ENCODE measurements around the gene HES7. TPM values are rescaled to one million over a fixed set of nuclear protein-coding genes. Genes with fewer than 3 reads are reported as not detected.

The HES7 gene
- polyA plus RNA-seq, 1 of the 3 experiments (the other 2 are of a cell fraction) = 1.2 TPM

DNA sequence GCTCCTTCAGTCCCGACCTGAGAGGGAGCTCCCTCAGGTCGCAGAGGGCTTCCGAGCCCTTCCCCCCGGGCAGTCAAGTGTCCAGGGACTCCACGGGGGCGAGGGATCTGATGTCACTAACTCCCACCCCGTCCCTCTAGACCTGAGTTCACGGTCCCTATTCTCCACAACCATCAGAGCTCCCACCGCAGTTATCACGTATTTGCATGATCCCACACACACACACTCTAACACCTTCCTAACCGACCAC, 32.0 kb upstream of the HES7 start:
- Histone ChIP-seq H3K79me2 (ENCODE audit: insufficient read depth) (peaks cover 34% of the 10 kb centered on the region), H3K9me2 (no peaks in the 10 kb centered on the region), H3K4me1 (ENCODE audit: control insufficient read depth in 1 of 2, insufficient read depth in 2 of 2, low read depth in 1 of 2, low read length in 1 of 2) (peaks cover 32 to 45% of the 10 kb centered on the region in 2 experiments; a peak in 3 of 4 replicates), H3K4me3 (ENCODE audit: low read depth in 2 of 2, low read length in 1 of 2) (peak overlapping the region; percentile 54 to 78), H2AFZ (ENCODE audit: low read depth) (no peak overlapping the region; the same call in 1 of the 2 replicates), H3K36me3 (replicated peaks in 1 of 2; ENCODE audit: control insufficient read depth in 1 of 2, insufficient read depth in 2 of 2, low read length in 1 of 2) (peaks cover 11 to 17% of the 10 kb centered on the region in 2 experiments), H3K9ac (peak overlapping the region; percentile 98), H3K27ac (ENCODE audit: low read depth in 2 of 2, low read length in 1 of 2) (peak overlapping the region; percentile 40 to 95; a peak in 3 of 4 replicates), H3K9me3 (no peaks in the 10 kb centered on the region), H3F3A (replicated peaks; ENCODE audit: insufficient read depth) (peaks cover 41% of the 10 kb centered on the region), H4K20me1 (ENCODE audit: insufficient read depth) (no peaks in the 10 kb centered on the region; the same call in 1 of the 2 replicates), H3K27me3 (ENCODE audit: insufficient read depth) (no peaks in the 10 kb centered on the region), H3K4me2 (peak overlapping the region; percentile 95)
- TF ChIP-seq GABPA (IDR thresholded peaks at IDR 0.05; ENCODE audit: low read depth) (no peak), TEAD4 (IDR thresholded peaks at IDR 0.05; ENCODE audit: borderline replicate concordance, insufficient read depth) (no peak), FOSL2 (IDR thresholded peaks at IDR 0.05; ENCODE audit: borderline replicate concordance, low read depth) (no peak), RAD21 (IDR thresholded peaks at IDR 0.05; ENCODE audit: low read length) (no peak), MEF2A (IDR thresholded peaks at IDR 0.05; ENCODE audit: borderline replicate concordance, low read depth) (no peak), GATA2 (CRISPR knock-in tag; IDR thresholded peaks at IDR 0.05) (no peak), EP300 (IDR thresholded peaks at IDR 0.05; ENCODE audit: borderline replicate concordance in 1 of 2, low read depth in 1 of 2, low read length in 1 of 2) (no peak), YY1 (IDR thresholded peaks at IDR 0.05; ENCODE audit: low read depth) (no peak), JUND (IDR thresholded peaks at IDR 0.05) (no peak), FOXJ3 (CRISPR knock-in tag; IDR thresholded peaks at IDR 0.05) (no peak)
- TF ChIP-seq, protein P1, sequence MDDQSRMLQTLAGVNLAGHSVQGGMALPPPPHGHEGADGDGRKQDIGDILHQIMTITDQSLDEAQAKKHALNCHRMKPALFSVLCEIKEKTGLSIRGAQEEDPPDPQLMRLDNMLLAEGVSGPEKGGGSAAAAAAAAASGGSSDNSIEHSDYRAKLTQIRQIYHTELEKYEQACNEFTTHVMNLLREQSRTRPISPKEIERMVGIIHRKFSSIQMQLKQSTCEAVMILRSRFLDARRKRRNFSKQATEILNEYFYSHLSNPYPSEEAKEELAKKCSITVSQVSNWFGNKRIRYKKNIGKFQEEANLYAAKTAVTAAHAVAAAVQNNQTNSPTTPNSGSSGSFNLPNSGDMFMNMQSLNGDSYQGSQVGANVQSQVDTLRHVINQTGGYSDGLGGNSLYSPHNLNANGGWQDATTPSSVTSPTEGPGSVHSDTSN (IDR thresholded peaks at IDR 0.05) = no peak
- TF ChIP-seq, protein P2, sequence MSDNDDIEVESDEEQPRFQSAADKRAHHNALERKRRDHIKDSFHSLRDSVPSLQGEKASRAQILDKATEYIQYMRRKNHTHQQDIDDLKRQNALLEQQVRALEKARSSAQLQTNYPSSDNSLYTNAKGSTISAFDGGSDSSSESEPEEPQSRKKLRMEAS (IDR thresholded peaks at IDR 0.05; ENCODE audit: low read depth) = no peak
- TF ChIP-seq, protein P3, sequence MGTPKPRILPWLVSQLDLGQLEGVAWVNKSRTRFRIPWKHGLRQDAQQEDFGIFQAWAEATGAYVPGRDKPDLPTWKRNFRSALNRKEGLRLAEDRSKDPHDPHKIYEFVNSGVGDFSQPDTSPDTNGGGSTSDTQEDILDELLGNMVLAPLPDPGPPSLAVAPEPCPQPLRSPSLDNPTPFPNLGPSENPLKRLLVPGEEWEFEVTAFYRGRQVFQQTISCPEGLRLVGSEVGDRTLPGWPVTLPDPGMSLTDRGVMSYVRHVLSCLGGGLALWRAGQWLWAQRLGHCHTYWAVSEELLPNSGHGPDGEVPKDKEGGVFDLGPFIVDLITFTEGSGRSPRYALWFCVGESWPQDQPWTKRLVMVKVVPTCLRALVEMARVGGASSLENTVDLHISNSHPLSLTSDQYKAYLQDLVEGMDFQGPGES (IDR thresholded peaks at IDR 0.05; ENCODE audit: low read depth, low read length) = no peak
- ChIA-PET POLR2A (interaction anchor here (0.6 to 2.1 kb wide), 5 partner anchors 12 to 32 kb away, joined by 3 to 13 read pairs (median 4); no protein-coding TSS in a partner anchor), CTCF (interaction anchor here (1.1 to 9.4 kb wide), 4 partner anchors 18 to 46 kb away, joined by 4 to 98 read pairs (median 12); no protein-coding TSS in a partner anchor)
- 5% methylated on average over 9 of the region's 11 CpGs for WGBS (ENCODE audit: low lambda C conversion rate)
- DNase-seq = no peak

DNA sequence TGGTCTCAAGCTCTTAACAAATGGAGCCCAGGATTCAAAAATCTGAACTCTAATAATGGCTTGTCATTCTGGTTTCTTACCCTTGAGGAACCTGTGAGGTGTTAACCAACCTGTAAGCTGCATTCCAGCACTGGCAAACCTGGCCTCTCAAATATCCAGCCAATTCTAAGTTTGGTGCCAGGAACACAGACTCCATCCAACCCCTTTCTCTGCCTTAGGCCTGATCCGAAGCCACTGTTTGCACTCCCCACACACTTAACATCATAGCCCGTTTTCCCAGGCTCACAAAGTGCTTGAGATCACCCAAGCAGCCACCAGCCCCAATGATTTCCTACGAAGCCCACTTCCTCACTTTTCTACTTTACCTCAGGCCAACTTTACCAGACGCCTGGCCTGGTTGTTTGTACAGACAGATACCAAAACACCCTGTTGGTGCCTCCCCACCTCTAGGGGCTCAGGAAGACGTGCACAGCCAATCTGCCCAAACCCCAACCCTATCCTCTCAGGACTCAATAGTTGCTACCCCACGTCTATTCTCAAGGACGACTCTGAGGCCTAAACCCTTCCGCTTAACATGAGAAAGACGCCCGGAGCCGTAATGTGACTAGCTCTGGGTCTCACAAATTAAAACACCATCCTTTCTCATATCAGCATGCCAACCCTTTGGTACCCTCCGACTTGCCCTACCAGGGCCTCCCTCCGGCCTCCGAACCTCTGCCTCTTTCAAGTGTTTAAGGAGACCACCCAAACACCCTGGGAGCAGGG, 31.5 kb upstream of the HES7 start:
- 61% methylated on average over 14 of the region's 14 CpGs for WGBS (ENCODE audit: low lambda C conversion rate)
- Histone ChIP-seq H3K79me2 (ENCODE audit: insufficient read depth) (peaks cover 34% of the 10 kb centered on the region), H3K27ac (ENCODE audit: low read depth in 2 of 2, low read length in 1 of 2) (peak overlapping the region in 1 of 2 experiments; percentile 95; a peak in 2 of 4 replicates), H4K20me1 (ENCODE audit: insufficient read depth) (peaks cover 5% of the 10 kb centered on the region; the same call in 1 of the 2 replicates), H3K36me3 (replicated peaks in 1 of 2; ENCODE audit: control insufficient read depth in 1 of 2, insufficient read depth in 2 of 2, low read length in 1 of 2) (peaks cover 10 to 12% of the 10 kb centered on the region in 2 experiments), H3F3A (replicated peaks; ENCODE audit: insufficient read depth) (peaks cover 38% of the 10 kb centered on the region), H3K4me2 (peak overlapping the region; percentile 95), H3K27me3 (ENCODE audit: insufficient read depth) (no peaks in the 10 kb centered on the region), H3K9ac (peak overlapping the region; percentile 98), H3K4me1 (ENCODE audit: control insufficient read depth in 1 of 2, insufficient read depth in 2 of 2, low read depth in 1 of 2, low read length in 1 of 2) (peaks cover 34 to 48% of the 10 kb centered on the region in 2 experiments; a peak in 3 of 4 replicates), H3K9me3 (no peaks in the 10 kb centered on the region), H2AFZ (ENCODE audit: low read depth) (no peak overlapping the region; the same call in 1 of the 2 replicates), H3K9me2 (no peaks in the 10 kb centered on the region), H3K4me3 (ENCODE audit: low read depth in 2 of 2, low read length in 1 of 2) (peak overlapping the region; percentile 54 to 78)
- no peak for TF ChIP-seq RCOR1 (IDR thresholded peaks at IDR 0.05; ENCODE audit: low read length)
- ChIA-PET CTCF (interaction anchor here (1.1 to 9.4 kb wide), 5 partner anchors 18 to 45 kb away, joined by 4 to 98 read pairs (median 12); no protein-coding TSS in a partner anchor), POLR2A (interaction anchor here (1.5 to 2.1 kb wide), 3 partner anchors 18 to 33 kb away, joined by 4 to 13 read pairs (median 5); no protein-coding TSS in a partner anchor)
- no peak for DNase-seq

Measured in SK-N-SH (cell line).